ENCODE results near the gene TRMT112.

TRMT112 gene

DNA sequence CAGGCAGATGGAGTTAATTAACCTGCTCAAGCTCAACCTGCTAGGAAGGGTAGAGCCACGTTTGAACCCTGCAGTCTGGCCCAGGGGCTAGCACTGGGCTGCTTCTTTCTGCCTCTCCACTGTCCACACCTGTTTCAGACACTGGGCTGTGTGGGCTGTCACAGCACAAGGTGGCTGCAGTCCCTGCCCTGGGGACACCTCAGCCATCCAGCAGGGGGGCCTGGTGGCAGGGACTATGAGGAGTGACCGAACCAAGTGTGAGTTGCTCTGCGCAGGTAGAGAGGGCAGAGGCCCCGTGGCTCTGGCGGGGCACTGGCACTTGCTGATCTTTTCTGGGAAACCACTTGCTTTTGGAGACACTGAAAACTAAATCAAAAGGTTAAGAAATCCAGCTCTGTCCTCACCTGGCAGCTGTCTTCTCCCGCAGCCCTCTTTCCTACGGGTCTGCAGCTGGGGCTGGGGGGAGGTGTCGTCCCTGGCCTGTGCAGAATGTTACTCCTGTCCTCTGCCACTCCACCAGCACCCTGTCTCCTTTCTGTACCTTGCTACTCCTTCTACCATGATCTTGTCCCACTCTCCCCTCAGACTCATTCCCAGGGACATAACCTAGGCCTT lies 38.7 kb downstream of the TRMT112 start:
- Histone ChIP-seq H3K27ac (ENCODE audit: low read depth, low read length, poor library complexity, severe bottlenecking) (no peak overlapping the region), H3K4me2 (ENCODE audit: low read length) (no peak overlapping the region), H3K9me3 (ENCODE audit: low read length) (no peaks in the 10 kb centered on the region), H3K79me2 (ENCODE audit: insufficient read depth, low read length) (no peaks in the 10 kb centered on the region), H2AFZ (ENCODE audit: low read length) (no peak overlapping the region), H3K36me3 (ENCODE audit: insufficient read depth, low read length) (peaks cover 35% of the 10 kb centered on the region; the same call in 1 of the 2 replicates), H3F3A (ENCODE audit: insufficient read depth, low read length) (no peaks in the 10 kb centered on the region), H3K9ac (ENCODE audit: low read length) (no peak overlapping the region), H3K4me3 (ENCODE audit: low read depth, low read length, poor library complexity, severe bottlenecking) (no peak overlapping the region), H4K20me1 (ENCODE audit: insufficient read depth, low read length) (no peaks in the 10 kb centered on the region), H3K9me2 (ENCODE audit: low read depth, low read length) (no peaks in the 10 kb centered on the region), H3K27me3 (ENCODE audit: insufficient read depth, low read length) (no peaks in the 10 kb centered on the region), H3K4me1 (ENCODE audit: insufficient read depth, low read length, severe bottlenecking) (peaks cover 4% of the 10 kb centered on the region)
- TF ChIP-seq EZH2 (IDR thresholded peaks at IDR 0.05; ENCODE audit: borderline replicate concordance, low read length): no peak
- TF ChIP-seq, protein P1, sequence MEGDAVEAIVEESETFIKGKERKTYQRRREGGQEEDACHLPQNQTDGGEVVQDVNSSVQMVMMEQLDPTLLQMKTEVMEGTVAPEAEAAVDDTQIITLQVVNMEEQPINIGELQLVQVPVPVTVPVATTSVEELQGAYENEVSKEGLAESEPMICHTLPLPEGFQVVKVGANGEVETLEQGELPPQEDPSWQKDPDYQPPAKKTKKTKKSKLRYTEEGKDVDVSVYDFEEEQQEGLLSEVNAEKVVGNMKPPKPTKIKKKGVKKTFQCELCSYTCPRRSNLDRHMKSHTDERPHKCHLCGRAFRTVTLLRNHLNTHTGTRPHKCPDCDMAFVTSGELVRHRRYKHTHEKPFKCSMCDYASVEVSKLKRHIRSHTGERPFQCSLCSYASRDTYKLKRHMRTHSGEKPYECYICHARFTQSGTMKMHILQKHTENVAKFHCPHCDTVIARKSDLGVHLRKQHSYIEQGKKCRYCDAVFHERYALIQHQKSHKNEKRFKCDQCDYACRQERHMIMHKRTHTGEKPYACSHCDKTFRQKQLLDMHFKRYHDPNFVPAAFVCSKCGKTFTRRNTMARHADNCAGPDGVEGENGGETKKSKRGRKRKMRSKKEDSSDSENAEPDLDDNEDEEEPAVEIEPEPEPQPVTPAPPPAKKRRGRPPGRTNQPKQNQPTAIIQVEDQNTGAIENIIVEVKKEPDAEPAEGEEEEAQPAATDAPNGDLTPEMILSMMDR (IDR thresholded peaks at IDR 0.05; ENCODE audit: low read length): no peak

DNA sequence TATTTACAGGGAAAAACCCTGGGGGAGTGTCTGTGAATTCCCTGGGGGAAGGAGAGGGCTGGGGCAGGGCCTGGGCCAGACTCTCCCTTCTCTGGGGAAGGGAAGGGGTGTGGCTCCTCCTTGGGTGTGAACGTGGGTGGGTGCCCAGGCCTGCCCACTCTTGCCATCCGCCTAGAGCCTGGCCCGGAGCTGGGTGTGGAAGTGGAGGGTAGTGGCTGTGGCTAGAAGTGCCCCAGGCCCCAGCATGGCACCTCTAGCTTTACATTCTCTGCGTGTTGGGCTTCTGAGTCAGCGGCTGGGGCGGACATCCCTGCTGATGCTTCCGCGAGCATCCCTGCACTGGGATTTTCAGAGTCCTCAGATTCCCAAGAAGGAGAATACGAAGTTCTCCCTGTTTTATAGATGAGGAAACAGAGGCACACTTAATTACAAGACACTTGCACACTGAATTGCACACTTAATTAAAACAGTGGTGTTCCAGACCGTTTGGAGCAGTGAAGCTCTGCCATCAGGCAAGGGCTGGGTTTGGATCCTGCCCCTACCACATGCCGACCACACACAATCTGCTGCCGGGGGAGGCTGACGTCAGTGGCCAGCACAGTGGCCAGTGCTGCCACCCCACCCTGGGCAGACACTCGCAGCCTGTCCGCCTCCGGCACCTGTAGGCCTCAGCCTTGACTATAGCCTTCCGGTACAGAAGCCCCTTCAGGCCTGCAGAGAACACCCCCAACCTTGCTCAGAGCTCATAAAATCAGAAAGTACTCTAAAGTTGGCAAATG lies 40.5 kb downstream of the TRMT112 start:
- no peak overlapping the region for H3K4me2 ChIP-seq (ENCODE audit: low read length)
- no peak for TF ChIP-seq EZH2 (IDR thresholded peaks at IDR 0.05; ENCODE audit: borderline replicate concordance, low read length)
- H3K4me1 ChIP-seq (ENCODE audit: insufficient read depth, low read length, severe bottlenecking): peaks cover 6% of the 10 kb centered on the region
- no peak overlapping the region for H2AFZ ChIP-seq (ENCODE audit: low read length)
- H3K9me3 ChIP-seq (ENCODE audit: low read length): no peaks in the 10 kb centered on the region
- no peaks in the 10 kb centered on the region for H3F3A ChIP-seq (ENCODE audit: insufficient read depth, low read length)
- H3K79me2 ChIP-seq (ENCODE audit: insufficient read depth, low read length): no peaks in the 10 kb centered on the region
- H3K9ac ChIP-seq (ENCODE audit: low read length): no peak overlapping the region
- peaks cover 22% of the 10 kb centered on the region; the same call in 1 of the 2 replicates for H3K36me3 ChIP-seq (ENCODE audit: insufficient read depth, low read length)
- H4K20me1 ChIP-seq (ENCODE audit: insufficient read depth, low read length): no peaks in the 10 kb centered on the region
- H3K27me3 ChIP-seq (ENCODE audit: insufficient read depth, low read length): no peaks in the 10 kb centered on the region
- no peak overlapping the region for H3K4me3 ChIP-seq (ENCODE audit: low read depth, low read length, poor library complexity, severe bottlenecking)
- no peaks in the 10 kb centered on the region for H3K9me2 ChIP-seq (ENCODE audit: low read depth, low read length)
- no peak overlapping the region for H3K27ac ChIP-seq (ENCODE audit: low read depth, low read length, poor library complexity, severe bottlenecking)

DNA sequence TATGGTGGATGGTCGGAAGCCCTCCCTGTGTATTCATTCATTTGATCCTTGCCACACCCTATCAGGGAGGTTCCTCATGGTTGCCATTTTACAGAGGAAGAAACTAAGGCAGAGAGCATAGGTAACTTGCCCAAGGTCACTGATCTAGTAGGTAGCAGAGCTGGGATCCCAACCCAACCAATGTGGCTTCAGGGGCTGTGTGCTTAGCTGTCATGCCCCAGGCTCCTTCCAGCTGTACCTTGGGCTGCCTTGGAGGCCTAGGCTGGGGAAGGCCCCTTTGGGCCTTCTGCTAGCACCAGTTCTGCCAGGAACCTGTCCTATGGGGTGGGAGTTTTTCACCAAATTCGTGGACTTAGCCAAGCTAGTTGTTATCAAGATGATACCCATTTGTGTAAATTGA lies 41.5 kb downstream of the TRMT112 start:
- Histone ChIP-seq H3K27ac (ENCODE audit: low read depth, low read length, poor library complexity, severe bottlenecking) (no peak overlapping the region), H3K36me3 (ENCODE audit: insufficient read depth, low read length) (peaks cover 16% of the 10 kb centered on the region; the same call in 1 of the 2 replicates), H2AFZ (ENCODE audit: low read length) (no peak overlapping the region), H3K79me2 (ENCODE audit: insufficient read depth, low read length) (no peaks in the 10 kb centered on the region), H3K4me1 (ENCODE audit: insufficient read depth, low read length, severe bottlenecking) (peaks cover 11% of the 10 kb centered on the region), H3K9me3 (ENCODE audit: low read length) (no peaks in the 10 kb centered on the region), H3K27me3 (ENCODE audit: insufficient read depth, low read length) (no peaks in the 10 kb centered on the region), H3F3A (ENCODE audit: insufficient read depth, low read length) (no peaks in the 10 kb centered on the region), H3K9ac (ENCODE audit: low read length) (no peak overlapping the region), H3K9me2 (ENCODE audit: low read depth, low read length) (no peaks in the 10 kb centered on the region), H3K4me3 (ENCODE audit: low read depth, low read length, poor library complexity, severe bottlenecking) (no peak overlapping the region), H3K4me2 (ENCODE audit: low read length) (no peak overlapping the region), H4K20me1 (ENCODE audit: insufficient read depth, low read length) (no peaks in the 10 kb centered on the region)
- TF ChIP-seq, protein P1 (IDR thresholded peaks at IDR 0.05; ENCODE audit: low read length): no peak
- TF ChIP-seq EZH2 (IDR thresholded peaks at IDR 0.05; ENCODE audit: borderline replicate concordance, low read length): no peak
